Effector CD8-positive, alpha-beta T cell (primary cell): ENCODE results near the gene PACS2.
"Not testable (repeated sequence)": the region's sequence is repeated elsewhere in the genome, so short reads cannot be mapped to it uniquely, and the experiment has no call there.

ENCODE experiments used
- DNase-seq: peaks from one replicate; lab custom pipeline; 2025; lab: John Stamatoyannopoulos, UW

The PACS2 gene

DNA sequence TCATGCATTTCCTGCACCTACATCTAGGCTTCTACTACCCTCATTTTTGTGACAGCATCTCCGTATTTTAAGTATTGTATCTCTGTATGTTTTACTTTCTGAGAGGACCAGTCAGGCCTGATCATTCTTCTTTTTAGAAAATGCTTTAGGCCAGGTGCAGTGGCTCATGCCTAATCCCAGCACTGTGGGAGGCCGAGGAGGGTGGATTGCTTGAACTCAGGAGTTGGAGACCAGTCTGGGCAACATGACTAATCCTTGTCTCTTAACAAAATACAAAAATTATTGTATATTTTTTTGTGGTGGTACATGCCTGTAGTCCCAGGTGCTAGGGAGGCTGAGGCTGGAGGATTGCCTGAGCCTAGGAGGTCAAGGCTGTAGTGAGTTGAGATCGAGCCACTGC lies 36.9 kb downstream of the PACS2 start:
- no peak for DNase-seq

DNA sequence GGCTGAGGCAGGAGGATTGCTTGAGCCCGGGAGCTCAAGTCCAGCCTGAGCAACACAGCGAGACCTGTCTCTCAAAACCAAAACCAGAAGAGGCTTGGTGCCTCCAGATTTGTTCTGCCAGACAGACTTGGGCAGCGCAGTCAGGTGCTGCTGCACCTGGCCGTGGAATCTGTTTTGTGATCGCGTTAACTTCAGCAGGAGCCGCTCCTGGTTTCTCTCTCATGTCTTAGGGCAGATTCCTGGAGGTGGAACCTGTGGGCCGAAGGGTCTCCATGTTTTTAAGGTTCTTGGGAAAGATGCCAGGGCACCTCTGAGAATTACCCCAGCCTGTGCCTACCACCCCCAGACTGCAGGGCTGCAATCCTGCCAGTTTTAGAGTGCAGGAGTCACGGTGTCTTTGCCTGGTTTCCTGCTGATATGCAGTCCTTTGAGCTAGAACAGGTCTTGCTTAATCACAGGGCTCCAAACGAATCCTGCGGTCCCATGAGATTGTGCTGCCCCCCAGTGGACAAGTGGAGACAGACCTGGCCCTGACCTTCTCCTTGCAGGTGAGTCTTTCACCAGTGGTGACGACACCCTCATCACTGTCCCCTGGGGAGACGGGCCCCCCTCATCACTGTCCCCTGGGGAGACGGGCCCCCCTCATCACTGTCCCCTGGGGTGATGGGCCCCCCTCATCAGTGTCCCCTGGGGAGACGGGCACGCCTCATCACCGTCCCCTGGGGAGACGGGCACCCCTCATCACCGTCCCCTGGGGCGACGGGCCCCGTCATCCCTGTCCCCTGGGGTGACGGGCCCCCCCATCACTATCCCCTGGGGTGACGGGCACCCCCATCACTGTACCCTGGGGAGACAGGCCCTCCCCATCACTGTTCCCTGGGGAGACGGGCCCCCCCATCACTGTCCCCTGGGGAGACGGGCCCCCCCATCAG lies 37.6 kb downstream of the PACS2 start:
- peak; percentile 78 for DNase-seq

GRCh38 chr14:105353136-105353535 lies 38.6 kb downstream of the PACS2 start:
- DNase-seq, result no peak

DNA sequence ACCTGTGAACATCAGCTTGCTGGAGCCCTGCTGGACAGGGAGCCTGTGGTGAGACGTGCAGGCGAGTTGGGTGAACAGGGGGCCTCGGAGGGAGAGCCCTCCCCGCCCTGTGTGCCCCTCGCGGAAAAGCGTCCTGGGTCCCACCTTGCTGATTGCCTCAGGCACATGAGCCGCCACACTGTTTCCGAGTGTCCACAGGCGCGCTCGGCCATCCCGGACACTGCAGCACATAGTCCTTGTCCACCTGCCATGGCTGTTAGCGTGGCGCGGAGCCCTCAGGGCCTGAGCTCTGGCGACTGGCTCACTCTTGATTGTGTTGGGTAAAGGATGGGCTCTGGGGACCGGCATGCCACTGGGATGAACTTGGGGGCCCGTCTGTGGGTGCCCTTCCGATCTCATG lies 40.0 kb downstream of the PACS2 start:
- DNase-seq, result no peak

GRCh38 chr14:105355049-105355575 lies 40.6 kb downstream of the PACS2 start:
- no peak for DNase-seq

- DNase-seq, result no peak
Measured at GRCh38 chr14:105355850-105356604, 41.5 kb downstream of the PACS2 start.

- no peak for DNase-seq
Measured at GRCh38 chr14:105356927-105357326, 42.4 kb downstream of the PACS2 start.

DNA sequence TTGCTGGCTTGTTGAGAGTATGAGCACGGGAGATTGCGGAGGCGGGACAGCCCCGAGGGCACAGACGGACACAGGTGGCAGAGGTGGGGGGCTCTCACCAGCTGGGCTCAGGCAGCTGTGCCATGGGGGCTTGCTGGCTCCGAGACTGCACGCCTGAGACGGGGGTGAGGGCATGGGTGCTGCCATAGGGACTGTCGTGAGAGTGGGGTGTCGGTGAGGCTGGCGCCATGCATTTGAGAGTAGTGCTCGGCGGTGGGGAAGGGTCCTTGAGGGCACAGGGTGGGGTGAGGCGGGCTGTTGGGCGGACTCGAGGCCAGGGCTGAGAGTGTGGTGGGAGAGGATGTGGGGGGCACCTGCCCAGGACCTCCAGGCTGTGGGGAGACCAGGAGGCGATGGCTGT lies 43.1 kb downstream of the PACS2 start:
- DNase-seq, result no peak

DNA sequence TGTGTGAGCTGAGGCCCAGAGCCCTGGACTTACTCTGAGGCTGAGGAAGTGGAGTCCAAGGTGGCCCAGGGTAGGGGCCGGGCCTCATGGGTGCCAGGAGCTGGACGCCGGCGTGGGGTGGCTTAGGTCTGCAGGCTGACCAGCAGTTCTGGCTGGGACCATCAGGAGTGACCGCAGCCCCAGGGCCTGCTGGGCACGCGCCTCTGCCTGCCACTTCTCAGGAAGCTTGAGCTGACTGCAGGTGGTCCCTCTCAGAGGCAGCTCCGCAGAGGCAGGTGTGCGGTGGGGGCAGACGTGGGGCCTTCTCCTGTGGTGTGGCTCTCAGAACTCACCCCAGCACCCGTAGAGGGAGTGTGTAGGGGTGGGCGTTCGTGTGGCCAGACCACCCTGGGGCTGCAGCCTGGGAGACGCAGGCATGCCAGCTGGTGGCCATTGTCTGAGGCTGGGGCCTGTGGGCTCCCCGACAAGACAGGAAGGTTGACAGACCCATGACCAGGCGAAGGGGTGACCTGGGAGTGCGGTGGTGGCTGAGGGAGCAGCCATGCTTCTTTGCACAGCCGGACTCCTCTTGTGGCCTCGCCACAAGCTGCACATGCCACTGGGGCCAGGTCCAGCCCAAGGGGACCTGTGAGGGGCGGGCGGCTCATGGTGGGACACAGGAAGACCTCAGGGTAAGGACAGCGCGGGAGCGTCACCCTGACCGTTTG lies 43.7 kb downstream of the PACS2 start:
- no peak for DNase-seq

GRCh38 chr14:105358943-105359342 lies 44.4 kb downstream of the PACS2 start:
- DNase-seq, result no peak

DNA sequence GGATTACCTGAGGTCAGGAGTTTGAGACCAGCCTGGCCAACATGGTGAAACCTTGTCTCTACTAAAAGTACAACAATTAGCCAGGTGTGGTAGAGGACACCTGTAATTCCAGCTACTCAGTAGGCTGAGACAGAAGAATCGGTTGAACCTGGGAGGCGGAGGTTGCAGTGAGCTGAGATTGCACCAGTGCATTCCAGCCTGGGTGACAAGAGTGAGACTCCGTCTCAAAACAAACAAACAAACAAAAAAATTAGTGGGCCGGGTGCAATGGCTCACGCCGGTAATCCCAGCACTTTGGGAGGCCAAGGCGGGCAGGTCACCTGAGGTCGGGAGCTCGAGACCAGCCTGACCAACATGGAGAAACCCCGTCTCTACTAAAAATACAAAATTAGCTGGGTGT lies 46.9 kb downstream of the PACS2 start:
- not testable (repeated sequence) for DNase-seq

- peak; percentile 58 for DNase-seq
Measured at GRCh38 chr14:105363847-105364708, 49.5 kb downstream of the PACS2 start.

- DNase-seq, result no peak
Measured at GRCh38 chr14:105365101-105365500, 50.6 kb downstream of the PACS2 start.

DNA sequence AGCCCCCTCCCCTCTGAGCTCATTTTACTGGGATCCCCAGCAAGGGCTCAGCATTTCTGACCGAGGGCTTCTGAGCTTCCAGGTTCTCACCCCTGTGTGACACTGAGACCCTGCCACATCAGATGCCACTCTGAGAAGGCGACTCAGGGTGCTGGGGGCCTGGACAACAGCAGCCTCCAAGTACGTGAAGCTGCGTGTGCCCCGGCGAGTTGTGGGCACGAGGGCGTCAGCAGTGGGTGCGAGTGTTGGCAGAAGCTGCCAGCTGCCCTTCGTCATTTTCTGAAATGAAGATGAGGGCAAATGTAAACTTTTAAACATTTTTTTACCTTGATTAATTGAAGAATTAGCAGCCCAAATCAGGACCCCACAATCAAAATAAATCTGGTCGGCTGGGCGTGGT lies 51.1 kb downstream of the PACS2 start:
- DNase-seq, result no peak

- no peak for DNase-seq
Measured at GRCh38 chr14:105366386-105367074, 52.0 kb downstream of the PACS2 start.

DNA sequence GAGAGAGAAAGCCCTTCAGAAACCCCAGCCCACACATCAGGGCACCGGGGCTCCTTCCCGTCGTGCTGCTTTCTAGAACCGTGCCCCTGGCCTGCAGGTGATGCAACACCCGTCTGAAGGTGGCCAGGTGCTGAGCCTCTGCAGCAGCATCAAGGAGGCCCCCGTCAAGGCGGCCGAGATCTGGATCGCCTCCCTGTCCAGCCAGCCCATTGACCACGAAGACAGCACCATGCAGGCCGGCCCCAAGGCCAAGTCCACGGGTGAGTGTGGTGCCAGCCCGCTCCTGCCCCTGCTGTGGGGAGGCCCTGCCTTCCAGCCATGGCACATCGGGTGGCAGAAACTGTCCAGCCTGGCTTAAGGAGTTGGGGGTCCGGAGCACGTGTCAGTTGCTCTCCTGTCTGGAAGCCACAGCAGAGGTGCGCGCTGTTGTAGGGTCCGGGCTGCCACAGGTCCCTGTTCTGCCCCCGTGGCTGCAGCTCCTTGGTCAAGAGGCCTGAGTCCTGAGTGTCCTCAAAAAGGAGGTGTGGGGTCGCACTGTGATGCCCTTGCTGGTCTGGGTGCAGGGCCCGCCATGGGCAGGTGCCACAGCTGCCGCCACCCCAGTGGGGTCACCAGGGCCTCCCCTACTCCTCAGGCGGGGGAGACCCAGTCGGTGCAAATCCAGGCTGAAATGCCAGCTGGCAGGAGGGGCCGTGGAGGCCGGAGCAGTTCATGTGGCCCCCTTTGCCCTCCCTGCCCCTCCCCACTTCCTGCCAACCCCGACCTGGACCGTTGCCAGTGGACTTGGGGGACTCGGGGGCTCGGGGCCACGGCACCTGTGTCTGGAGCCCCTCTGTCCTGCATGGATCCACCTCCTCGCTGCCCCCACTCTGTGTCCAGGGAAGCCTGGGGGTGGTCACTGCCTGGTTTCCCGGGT lies 52.8 kb downstream of the PACS2 start:
- no peak for DNase-seq

GRCh38 chr14:105368032-105368417 lies 53.5 kb downstream of the PACS2 start:
- no peak for DNase-seq

DNA sequence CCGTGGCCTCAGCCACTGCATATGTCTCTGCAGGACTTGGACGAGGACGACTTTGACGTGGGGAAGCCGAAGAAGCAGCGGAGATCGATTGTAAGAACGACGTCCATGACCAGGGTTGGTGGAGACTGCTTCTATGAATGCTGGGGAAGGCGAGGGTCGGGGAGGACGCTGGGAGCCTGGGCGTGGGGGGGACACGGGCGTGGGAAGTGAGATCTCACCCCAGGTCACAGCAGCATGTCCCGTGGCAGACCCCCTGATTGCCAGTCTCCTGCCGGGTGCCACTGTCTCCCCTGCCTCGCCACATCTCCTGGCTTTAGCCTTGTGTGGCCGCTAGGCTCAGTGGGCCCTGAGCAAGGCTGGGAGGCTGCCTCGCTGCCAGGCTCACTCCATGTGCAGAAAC lies 53.9 kb downstream of the PACS2 start:
- DNase-seq, result no peak

DNA sequence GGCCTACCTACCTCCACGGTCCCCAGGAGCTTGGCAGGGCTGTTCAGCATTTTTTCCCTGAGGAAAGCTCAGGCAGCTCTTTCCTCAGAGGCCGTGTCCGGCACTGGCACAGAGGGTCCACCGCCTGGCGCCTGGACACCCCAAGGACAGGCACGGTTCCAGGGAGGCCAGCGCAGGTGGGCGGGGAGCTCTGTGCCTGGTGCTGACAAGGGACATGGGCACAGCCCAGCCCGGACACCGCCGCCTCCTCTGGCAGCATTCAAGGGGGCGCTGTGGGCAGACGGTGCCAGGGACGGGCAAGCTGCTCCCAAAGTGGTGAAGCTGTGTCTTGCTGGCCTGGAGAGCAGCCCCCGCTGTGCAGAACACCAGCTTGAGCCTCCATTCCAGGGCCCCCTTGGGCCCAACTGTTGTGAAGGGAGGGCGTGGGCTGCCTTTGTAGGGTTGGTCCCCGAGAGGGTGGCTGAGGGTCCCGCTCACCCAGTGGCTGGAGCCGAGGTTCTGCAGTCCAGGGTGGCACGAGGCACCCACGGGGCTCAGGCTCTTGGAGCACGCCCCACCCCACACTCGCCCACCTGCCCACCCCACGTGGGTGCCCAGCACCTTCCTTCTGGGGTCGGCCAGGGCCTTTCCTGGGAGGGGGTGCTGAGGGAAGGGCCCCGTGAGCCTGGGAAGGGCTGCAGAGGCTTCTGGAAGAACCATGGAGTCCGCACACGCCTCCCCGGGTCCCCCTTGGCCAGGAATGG lies 54.5 kb downstream of the PACS2 start:
- no peak for DNase-seq
